Measurements from ENCODE around the gene ADI1.

Gene ADI1

DNA sequence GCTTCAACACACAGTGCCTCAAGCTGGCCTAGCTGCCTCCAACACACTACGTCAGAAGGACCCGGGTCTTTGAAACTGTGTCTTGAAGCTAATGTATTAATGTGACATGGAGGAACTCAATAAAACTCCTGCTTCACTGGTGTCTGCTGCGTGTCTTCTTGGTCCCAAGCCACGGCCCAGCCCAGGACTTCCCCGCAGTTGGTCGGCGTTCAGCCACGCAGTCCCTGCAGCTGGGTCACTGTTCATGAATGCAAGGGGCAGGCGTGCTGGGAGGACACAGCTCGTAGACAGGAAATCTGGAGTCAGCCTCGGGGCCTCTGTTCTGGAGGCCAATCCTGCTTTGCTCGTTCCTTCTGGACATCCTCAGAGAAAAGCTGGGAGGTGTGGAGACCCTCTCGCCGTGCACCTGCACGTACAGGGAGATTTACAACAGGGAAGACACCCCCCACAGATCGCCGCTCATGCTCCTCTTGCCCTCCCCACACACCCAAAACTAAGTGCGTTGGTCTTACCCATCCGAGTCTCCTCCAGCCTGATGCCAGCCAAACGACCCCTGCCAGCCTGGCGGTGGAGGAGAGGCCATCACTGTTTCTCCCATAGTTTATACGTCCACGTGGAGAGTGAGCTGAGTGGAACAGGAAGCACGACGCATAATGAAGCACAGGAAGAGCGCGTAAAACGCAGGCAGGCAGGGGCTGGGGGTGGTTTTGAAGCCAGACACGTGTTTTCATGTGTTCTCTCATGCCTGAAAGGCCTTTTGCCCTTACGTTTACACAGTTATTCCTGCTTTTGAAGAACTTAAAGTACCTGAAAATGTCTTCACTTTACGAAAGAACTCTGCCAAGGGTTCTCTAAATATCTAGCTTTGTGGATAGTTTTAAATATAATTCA is 39.7 kb downstream of the ADI1 start:
- DNase-seq = peak; percentile 53

- DNase-seq = no peak
These were observed 40.4 kb downstream of the ADI1 start for GRCh38 chr2:3478846-3479385.

DNA sequence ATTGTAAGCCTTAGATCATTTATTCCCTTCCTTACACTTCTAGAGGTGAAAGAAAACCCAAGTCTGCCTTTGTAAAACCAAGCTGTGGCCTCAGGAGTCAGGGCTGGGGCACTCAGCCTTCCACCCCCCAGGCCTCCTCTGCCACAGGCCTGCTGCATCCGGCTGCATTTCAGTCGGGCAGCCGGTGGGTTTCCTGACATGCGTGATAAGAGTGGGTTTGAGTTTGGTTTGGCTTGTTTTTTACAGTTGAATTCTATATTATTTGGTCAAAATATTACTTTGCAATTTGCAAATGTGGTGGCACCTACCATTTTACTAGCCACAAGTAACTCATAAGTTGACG is 42.4 kb downstream of the ADI1 start:
- no peak for DNase-seq

DNA sequence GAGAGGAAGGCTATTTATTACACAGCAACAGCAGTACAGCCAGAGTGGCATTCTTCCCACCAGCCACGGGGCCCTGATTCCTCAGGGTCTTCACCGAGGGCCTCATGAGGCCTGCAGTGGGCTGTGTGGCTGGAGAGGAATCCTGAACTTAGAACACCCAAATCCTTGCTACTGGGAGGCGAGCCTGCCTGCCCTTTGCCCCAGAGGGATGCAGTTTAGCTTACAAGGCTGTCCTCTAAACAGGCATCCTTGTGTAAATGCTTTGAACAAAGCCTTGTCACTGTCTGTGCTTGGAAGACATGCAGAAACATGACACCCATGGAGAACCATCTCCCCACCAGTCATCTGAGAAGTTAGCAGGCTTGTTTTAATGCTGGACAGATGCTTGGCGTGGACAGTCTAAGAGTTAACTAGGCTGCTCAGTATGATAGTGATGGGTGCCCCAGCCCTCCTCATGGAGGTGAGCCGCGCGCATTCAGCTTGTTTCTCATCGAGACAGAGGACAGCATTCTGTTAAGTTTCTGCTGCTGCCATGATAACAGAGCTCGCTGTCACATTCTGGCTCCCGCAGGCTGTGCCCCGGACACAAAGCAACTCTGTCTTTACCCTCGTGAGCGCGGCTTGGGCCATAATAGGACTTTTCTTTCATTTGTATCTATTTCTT is 42.9 kb downstream of the ADI1 start:
- no peak for DNase-seq

DNA sequence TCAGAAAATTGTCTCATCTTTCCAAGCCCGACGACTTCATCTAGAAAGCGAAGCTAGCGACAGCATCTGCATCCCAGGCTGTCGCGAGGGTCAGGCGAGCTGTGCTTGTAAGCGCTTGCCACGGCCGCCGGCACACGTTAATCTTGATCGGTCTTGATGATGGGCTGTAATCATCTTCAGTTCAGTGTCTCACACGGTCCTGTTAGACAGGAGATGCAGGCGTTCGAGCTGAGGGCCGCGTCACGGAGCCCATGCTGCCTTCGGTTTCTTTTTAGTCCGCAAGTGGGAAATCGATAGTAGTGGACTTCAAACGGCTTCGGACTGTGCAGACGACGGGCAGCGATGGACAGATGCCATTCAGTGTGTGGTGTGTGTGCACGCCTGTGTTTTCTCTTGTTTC is 43.6 kb downstream of the ADI1 start:
- no peak for DNase-seq

DNA sequence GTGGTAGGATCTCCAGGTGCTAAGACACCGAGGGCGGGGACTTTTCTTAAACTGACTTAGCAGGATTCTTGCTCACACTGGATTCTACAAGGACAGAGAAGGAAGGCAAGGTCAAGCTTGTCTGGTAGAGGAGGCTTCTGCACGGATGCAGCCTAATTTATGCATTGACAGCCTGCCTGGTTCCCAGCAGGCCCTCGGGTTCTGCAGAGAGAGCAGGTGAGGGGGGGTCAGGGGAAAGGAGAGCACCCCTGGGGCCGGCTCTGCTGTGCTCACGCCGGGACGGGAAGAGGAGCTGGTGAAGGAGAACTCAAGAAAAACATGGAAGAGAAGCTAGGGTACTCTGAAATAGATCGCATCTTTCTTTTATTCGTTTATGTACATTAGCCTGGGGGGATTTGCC is 46.4 kb downstream of the ADI1 start:
- no peak for DNase-seq

DNA sequence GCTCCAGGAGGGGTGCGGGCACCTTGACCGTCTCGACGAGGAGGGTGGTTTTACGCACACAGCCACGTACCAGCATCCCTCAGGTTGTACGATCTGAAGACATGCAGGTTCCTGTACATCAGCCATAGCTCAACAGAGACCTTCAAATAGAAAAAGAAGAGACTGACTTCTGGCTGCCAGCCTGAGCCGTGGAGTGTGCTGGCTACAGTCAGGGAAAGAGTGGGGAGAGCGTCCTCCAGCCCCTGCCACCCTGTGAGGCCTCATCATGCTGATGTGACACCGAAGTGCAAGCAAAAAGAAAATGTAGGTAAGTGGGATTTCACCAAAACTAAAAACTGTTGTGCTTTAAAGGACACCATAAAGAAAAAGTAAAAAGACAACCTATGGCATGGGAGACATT is 47.0 kb downstream of the ADI1 start:
- DNase-seq = no peak

DNA sequence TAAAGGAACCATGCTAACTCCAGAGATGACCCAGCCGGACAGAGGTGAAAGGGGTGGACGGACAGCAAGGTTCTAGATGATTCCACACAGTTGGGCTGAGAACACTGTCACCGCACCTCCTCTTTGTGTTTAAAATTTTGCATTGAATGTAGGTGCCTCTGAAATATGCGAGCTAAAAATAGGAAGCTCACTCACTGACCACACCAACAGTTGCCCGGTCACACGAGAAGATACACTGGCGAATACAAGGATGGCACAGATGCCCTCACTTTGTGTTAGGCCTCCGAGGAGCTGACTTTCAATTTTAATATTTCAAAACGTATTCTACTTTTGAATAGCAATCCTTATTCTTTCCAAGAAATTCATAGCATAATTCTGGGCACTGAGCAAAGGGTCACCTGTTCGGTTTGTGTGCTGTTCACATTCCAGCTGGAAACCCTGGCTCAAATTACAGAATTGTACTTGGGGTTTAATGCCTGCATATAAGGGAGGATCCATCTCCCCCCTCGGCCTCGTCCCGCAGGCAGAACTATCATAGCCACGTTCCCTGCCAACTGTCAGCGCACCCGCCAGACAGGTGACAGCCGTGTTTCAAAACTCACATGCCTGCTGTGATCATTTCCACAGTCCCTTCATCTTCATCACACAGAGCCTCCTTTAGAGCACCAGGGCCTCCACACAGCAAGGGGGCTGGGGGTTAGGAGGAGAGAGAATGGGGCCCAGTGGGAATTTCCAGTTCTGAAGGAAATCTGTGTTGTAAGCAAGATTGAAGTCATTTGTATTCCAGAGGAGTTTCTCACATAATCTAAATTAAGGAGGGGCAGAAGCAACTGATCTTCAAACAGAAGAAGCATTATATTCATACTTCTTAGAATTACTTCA is 48.2 kb downstream of the ADI1 start:
- DNase-seq = no peak

DNA sequence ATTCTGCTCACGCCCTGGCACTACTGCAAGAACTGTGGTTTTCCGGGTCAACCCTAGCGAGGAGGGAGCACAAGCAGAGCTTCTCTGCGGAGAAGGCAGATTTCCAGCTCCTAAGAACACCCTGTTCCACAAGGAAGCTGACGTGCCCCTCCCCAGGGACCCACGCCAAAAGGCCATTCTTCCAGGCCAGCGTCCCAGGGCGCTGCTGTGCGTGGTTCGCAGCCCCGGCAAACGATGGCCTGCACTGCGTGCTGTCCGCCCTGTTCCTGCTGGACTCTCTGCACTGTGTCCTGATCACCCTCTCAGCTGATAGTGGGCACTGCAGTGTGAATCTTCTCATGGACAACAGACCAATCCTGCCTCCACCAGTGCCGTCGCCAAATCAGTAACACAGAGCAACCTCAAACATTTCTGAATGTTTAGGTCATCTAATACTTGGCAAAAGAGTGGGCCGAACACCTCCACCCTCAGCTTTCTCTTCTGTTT is 49.1 kb downstream of the ADI1 start:
- no peak for DNase-seq

GRCh38 chr2:3469486-3469885 is 49.8 kb downstream of the ADI1 start:
- no peak for DNase-seq

DNA sequence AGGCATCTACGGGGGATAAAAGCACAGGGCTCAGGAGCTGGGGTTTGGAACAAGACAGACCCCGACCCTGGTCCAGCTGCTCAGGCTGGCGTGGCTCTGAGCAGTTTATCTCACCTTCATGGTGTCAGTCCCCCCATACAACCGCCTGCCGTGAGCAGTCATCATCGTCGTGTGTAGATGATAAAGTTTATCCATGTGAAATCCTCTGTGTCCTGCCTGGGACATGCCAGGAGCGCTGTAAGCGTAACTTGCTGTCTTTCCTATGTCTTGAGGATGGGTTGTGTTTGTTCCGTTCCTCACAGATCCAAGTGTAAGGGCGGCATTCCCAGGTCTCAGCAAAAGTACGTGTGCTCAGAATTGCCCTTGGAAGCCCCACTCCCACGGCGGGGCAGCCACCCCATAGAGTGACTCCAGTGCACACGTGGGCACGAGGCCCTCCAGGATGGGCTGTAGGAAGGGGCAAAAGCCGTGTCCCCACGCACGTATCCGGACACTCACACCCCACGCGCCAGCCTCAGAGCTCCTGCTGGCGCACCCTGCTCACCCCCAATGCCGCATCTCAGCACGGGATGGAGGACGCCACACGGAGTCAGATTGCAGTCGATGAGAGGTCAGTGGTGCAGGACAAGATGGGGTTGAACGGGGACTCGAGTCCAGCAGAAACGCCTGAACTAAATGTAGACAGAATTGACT is 50.9 kb downstream of the ADI1 start:
- DNase-seq = no peak

GRCh38 chr2:3467654-3468053 is 51.7 kb downstream of the ADI1 start:
- DNase-seq = no peak

DNA sequence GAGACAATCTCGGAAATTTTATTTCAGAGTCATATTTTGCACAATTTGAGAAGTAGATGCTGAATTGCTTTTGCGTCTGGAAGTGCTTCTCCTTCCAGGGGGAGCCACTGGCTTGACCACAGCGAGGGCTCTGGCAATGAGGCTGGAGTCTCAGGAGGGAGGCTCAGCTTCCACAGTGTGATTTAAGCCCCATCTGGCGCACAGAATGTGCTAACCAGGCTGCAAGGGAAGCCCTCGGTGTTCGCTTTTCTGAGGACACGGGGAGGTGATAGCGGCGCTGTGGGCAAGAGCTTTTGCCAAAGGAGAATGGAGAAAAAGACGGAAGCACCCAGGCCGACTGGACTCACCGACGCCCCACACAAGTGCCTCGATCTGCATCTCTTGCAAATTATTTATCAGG is 52.4 kb downstream of the ADI1 start:
- DNase-seq = no peak

DNA sequence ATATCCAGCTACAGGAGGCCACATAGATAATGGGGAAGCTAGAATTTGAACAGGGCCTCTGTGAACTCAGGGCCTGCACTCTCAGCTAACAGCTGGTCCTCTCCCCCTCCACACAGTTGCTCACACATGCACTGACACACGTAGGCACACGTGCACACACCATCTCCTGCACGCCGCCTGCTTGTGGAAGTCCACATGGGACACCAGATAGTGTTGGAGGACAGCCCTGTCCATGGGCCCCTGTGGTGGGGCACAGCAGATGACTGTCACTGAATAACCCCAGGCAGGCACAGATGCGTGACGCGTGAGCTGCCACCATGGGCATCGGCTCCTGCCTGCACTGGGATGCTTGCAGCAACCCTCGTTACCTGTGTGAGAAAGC is 52.9 kb downstream of the ADI1 start:
- DNase-seq = no peak

- DNase-seq = no peak
These were observed 53.4 kb downstream of the ADI1 start for GRCh38 chr2:3465844-3466481.

DNA sequence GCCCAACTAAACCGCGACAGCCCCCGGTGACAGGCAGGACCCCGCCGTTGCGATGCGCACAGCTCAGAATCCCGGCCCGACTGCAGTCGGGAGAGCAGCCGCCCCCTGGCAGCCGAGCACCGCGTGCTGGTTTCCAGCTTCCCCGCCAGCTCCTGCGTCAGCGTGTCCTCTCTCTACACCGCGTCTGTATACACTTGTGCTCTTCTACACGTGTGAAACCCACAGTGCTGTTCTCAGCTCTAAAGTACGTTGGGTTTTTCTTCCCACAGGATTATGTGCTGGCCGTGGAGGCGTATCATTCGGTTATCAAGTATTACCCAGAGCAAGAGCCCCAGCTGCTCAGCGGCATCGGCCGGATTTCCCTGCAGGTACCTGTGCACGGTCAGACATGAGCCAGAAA is 54.0 kb downstream of the ADI1 start:
- no peak for DNase-seq

GRCh38 chr2:3464401-3465005 is 54.8 kb downstream of the ADI1 start:
- DNase-seq = no peak

DNA sequence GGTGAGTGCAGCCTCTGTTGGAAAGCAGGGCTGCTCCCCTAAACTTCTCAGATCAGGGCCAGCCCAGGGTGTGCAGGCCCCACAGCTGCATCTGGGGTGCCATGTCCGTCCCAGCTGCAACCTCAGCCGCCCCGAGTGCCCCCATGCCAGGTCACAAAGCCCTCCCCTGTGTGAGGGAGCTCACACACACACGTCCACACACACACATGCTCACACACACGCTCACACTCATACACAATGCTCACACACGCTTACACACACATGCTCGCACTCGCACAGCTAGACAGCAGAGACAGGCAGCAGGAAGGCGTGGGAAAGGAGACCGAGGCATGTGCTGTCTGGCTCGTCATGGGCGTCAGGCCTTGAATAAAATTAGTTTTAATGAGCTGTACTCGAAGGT is 55.4 kb downstream of the ADI1 start:
- no peak for DNase-seq

DNA sequence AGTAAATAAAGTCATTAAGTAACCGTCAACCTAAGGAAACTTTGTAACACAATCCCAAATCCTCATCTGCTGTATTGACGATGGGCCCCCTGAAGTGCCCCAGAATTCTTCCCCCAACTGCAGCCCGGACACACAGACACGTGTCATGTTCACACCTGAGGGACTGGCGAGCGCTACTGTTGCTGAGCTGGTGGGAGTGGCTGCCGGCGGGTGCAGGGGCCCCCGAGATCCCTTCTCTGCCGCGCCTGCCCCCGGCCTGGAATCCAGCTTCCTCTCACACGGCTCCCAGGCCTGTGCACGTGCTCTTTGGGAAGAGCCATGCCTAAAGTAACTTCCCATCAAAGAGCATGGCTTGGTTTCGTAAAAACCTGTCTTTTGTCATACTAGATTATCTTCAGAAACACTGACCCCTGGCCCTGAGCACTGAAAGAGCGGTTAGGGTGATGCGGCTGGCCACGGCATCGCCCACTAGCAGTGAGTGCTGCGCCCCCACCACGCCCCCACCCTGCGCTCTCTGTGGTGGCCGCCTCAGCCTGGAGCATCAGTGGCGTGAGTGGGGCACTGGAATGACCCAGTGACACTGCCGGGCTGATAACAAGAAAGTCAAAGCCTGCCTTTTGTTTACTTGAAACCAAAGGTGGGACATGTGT is 56.0 kb downstream of the ADI1 start:
- no peak for DNase-seq

GRCh38 chr2:3462493-3463104 is 56.7 kb downstream of the ADI1 start:
- DNase-seq = no peak
